Activated T-cell treated with anti-CD3 and anti-CD28 coated beads, Interleukin-2, amount 50 U/mL, for 1 hour (primary cell): ENCODE measurements around the gene GINM1.

Experiments
- DNase-seq: peaks from one replicate; pipeline ENCODE4 v3.0.0-alpha.2; 2020

The GINM1 gene

DNA sequence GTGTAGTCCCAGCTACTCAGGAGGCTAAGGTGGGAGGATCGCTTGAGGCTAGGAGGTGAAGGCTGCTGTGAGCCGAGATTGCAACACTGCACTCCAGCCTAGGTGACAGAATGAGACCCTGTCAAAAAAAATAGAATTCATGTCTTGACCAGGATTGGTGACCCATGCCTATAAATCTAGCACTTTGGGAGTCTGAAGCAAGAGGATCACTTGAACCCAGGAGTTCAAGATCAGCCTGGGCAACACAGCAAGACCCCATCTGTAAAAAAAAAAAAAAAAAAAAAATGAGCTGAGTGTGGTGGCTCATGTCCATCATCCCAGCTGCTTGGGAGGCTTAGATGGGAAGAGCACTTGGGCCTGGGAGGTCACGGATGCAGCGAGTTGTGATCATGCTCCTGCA lies 34.3 kb downstream of the GINM1 start:
- no peak for DNase-seq

DNA sequence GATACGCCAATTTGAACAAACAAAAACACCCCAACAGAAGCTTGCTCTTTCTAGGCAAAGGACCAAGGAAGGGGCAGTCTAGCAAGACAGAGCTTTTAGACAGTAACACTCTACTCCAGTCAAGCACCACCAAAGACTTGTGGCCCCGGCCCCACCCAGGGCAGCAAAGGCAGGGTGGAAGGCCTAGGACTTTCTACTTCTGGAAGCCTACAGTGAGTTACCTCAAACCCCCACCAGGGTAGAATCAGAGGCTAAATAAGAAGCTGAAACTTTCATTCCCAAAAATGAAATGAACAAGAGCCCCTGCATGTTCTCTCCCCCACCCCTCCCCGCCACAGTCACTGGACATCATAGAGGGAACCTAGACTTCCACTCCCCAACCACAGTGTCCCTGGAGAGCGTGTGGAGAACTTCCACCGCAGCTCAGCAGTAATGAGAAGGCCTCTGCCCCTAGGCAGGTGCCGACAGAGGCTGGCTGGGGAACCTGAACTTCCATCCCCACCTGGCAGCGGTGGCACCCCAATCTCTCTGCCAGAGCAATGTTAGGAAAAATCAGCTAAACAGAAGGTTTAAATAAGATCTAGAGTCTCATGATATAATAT lies 42.3 kb downstream of the GINM1 start:
- DNase-seq = no peak

DNA sequence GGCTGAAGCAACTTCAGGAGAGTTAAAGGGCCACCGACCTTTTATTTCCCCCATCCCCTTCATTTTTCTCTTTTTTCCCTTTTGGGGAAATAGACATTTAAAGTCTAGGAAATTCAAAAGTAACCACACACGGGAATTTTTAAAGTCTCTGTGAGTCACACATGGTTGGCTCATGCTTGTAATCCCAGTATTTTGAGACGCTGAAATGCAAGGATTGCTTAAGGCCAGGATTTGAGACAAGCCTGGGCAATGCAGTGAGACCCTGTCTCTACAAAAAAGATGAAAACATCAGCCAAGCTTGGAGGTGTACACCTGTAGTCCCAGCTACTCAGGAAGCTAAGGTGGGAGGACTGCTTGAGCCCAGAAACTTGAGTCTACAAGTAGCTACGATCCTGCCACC lies 48.2 kb downstream of the GINM1 start:
- DNase-seq = no peak

DNA sequence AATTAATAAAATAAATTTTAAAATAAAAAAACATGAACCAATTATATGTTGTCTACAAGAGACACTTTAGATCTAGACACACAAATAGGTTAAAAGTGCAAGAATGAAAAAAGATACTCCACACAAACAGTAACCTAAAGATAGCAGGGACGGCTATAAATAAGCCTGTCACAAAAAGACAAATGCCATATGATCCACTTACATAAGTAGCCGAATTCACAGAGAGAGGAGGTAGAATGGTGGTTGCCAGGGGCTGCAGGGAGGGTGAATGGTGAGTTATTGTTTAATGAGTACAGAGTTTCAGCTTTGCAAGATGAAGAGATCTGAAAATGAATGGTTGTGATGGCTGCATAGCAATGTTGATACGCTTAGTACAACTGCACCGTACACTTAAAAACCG lies 49.6 kb downstream of the GINM1 start:
- no peak for DNase-seq

DNA sequence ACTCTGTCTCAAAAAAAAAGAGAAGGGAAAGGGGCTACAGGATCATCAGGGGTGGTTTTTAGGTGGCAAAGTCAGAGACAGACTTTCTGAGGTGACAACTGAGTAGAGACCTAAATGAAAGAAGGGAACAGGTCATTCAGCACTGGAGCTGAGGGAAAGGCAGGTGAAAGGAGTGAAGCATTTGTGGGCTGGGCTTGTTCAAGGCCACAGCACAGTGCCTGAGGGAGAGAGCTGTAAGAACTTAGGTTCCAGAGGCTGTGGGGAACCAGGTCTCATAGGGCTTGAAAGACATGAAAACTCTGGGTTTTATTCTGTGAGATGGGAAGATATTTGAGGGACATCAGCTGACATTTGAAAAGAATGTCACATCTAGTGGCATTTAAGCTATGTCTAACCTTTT lies 61.5 kb downstream of the GINM1 start:
- no peak for DNase-seq

DNA sequence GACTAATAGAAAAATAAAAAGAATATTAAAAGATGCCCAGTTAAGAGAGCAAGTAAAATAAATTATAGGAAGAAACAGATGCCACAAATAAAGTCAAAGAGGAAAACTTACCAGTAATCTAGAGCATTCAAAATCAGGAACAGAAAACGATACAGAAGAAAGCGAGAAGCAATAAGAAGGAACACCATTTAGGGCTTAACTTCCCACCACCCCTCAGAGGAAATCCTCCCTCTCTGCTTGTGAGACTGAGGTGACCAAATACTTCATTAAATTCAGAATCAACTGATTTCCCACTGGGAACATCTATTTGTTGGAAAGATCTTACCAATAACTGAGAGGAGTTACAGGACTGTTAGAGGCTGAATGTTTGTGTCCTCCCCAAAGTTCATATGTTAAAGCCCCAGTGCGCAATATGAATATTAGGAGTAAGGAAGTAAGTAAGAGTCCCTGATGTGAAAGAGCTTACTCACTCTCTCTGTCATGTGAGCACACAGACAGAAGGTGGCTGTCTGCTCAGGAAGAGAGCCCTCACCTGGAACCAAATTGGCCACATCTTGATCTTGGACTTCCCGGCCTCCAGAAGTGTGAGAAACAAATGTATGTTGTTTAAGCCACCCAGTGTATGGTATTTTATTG lies 62.8 kb downstream of the GINM1 start:
- no peak for DNase-seq

DNA sequence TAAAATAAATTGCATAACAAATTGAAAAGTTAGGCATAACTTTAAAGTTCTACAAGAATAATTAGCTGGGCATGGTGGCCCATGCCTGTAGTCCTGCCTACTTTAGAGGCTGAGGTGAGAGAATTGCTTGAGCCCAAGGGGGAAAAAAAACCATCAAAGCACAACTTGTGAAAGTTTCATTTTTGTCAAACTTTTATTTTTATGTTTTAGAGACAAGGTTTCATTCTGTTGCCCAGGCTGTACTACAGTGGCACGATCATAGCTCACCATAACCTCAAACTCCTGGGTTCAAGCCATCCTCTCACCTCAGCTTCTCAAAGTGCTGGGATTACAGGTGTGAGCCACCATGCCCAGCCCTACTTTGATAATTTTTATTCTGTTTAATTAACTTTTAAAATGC lies 68.1 kb downstream of the GINM1 start:
- no peak for DNase-seq

DNA sequence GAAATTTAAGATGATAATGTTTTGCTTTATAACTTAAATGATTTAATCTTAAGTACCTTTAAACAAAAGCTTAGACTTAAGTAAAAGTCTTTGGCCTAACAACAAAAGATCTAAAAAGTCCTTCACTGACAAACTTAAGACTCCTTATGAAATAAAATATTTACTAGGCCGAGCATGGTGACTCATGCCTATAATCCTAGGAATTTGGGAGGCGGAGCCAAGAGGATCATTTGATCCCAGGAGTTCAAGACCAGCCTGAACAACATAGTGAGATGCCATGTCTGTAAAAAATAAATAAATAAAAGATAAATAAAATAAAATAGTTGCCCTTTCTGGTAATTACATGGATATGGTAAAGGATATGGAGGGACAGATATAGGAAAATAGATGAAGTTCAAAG lies 69.9 kb downstream of the GINM1 start:
- DNase-seq = no peak
